ENCODE data around the gene PLXNA4. TPM values are rescaled to one million over a fixed set of nuclear protein-coding genes. Genes with fewer than 3 reads are reported as not detected.

Gene PLXNA4
- total and polyA plus RNA-seq, 12 donors: 0.83 to 17.0 (median 11.5) TPM

DNA sequence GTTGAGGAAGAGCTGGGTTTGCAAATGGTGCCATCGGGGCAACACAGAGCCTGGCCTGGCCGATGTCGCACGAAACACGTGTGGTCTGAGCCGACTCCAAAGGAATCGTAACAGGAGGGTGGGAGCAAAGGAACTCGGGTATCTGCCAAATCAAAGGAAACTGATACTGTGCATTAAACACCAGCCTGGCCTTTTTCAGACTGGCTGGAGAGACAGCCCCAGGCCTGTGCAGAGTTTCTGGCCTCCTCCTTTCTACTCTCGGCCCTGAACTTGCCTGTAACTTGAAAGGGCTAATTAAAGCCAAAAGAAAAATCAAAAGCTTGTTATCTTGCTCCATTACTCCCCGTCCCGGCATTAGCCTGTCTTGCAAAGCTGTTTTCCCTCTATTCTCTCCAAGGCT lies 71.4 kb downstream of the PLXNA4 start:
- no peak for TF ChIP-seq CTCF (IDR thresholded peaks at IDR 0.05)
- ATAC-seq (no peak), DNase-seq (no peak)
- intact Hi-C loops (cut with DNase I): loop anchor here in 8 of 10 donors (5.0 to 10.0 kb wide), 6 partner anchors 70 to 193 kb away; partner anchors contain the start of gene PLXNA4 (in 1 of the 8)
- 71 to 78% methylated on average over 11 of the region's 11 CpGs for WGBS, 2 donors
- Histone ChIP-seq H3K4me3 (no peak overlapping the region), H3K36me3 (peaks cover 0 to 9% (median 0%) of the 10 kb centered on the region in 9 donors), H3K4me1 (peaks cover 6 to 37% (median 19%) of the 10 kb centered on the region in 9 donors), H3K27ac (no peak overlapping the region), H3K27me3 (no peaks in the 10 kb centered on the region), H3K9me3 (no peaks in the 10 kb centered on the region)

DNA sequence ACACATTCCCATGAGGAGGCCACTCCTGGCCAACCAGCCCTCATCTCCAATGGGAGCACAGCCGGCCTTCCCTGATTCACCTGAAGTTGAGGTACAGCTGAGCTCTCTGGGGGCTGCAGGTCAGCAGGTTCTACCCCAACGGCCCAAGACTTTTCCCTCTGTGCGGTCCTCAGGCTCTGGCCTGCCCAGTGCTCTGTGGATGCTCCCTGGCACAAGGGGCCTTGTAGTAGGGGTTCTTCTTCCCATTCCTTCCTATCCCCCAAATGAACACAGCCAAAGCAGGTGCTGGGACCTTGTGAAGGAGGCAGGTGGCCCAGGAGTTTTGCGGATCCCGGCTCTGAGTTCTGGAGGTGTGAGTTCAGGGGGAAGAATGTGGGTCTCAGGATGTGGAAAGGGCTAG lies 72.2 kb downstream of the PLXNA4 start:
- no peak overlapping the region for H3K4me3 ChIP-seq
- TF ChIP-seq CTCF (IDR thresholded peaks at IDR 0.05): no peak
- intact Hi-C loops (cut with DNase I): loop anchor here in 8 of 10 donors (5.0 to 10.0 kb wide), 6 partner anchors 71 to 192 kb away; partner anchors contain the start of gene PLXNA4 (in 1 of the 8)
- H3K4me1 ChIP-seq: peaks cover 6 to 37% (median 15%) of the 10 kb centered on the region in 9 donors
- ATAC-seq: no peak
- H3K27me3 ChIP-seq: no peaks in the 10 kb centered on the region
- no peak for DNase-seq
- no peak overlapping the region for H3K27ac ChIP-seq
- no peaks in the 10 kb centered on the region for H3K9me3 ChIP-seq
- WGBS, 2 donors: 86 to 92% methylated on average over 5 of the region's 5 CpGs
- peaks cover 0 to 9% (median 0%) of the 10 kb centered on the region in 9 donors for H3K36me3 ChIP-seq

- Histone ChIP-seq H3K9me3 (no peaks in the 10 kb centered on the region), H3K4me3 (no peak overlapping the region), H3K4me1 (peaks cover 6 to 36% (median 17%) of the 10 kb centered on the region in 9 donors), H3K36me3 (peaks cover 0 to 9% (median 0%) of the 10 kb centered on the region in 9 donors), H3K27me3 (no peaks in the 10 kb centered on the region), H3K27ac (no peak overlapping the region)
- intact Hi-C loops (cut with DNase I): loop anchor here in 8 of 10 donors (5.0 to 10.0 kb wide), 6 partner anchors 71 to 191 kb away; partner anchors contain the start of gene PLXNA4 (in 1 of the 8)
- ATAC-seq (no peak), DNase-seq (no peak)
- no peak for TF ChIP-seq CTCF (IDR thresholded peaks at IDR 0.05)
Observed at GRCh38 chr7:132503415-132503814, 72.9 kb downstream of the PLXNA4 start.

GRCh38 chr7:132501956-132502355 lies 74.3 kb downstream of the PLXNA4 start:
- Histone ChIP-seq H3K4me1 (peaks cover 6 to 32% (median 17%) of the 10 kb centered on the region in 9 donors), H3K4me3 (no peak overlapping the region), H3K36me3 (peaks cover 0 to 3% (median 0%) of the 10 kb centered on the region in 9 donors), H3K27me3 (no peaks in the 10 kb centered on the region), H3K27ac (no peak overlapping the region), H3K9me3 (no peaks in the 10 kb centered on the region)
- no peak for TF ChIP-seq CTCF (IDR thresholded peaks at IDR 0.05)
- intact Hi-C loops (cut with DNase I): loop anchor here (2.0 to 10.0 kb wide), 7 partner anchors 73 to 190 kb away; partner anchors contain the start of gene PLXNA4 (in 1 of the 10)
- ATAC-seq (peak in 6 of 8 donors; percentile 4 to 32 (median 21)), DNase-seq (no peak)
- WGBS, 2 donors: 68 to 74% methylated on average over 7 of the region's 7 CpGs

Data from heart right ventricle (tissue), 16 donors.